GM21528 (cell line): ENCODE results near the gene NDUFV2.
A peak's percentile ranks its signal among the peaks of the same experiment; 100 is the strongest.

Experiments
- ATAC-seq: cut with Tn5 transposase; IDR thresholded peaks from one replicate; pipeline ENCODE4 v1.9.1; 2021; ENCODE audit warnings: mild to moderate bottlenecking, moderate library complexity; ENCODE audit not compliant: unreplicated experiment, low FRiP score

Gene NDUFV2

DNA sequence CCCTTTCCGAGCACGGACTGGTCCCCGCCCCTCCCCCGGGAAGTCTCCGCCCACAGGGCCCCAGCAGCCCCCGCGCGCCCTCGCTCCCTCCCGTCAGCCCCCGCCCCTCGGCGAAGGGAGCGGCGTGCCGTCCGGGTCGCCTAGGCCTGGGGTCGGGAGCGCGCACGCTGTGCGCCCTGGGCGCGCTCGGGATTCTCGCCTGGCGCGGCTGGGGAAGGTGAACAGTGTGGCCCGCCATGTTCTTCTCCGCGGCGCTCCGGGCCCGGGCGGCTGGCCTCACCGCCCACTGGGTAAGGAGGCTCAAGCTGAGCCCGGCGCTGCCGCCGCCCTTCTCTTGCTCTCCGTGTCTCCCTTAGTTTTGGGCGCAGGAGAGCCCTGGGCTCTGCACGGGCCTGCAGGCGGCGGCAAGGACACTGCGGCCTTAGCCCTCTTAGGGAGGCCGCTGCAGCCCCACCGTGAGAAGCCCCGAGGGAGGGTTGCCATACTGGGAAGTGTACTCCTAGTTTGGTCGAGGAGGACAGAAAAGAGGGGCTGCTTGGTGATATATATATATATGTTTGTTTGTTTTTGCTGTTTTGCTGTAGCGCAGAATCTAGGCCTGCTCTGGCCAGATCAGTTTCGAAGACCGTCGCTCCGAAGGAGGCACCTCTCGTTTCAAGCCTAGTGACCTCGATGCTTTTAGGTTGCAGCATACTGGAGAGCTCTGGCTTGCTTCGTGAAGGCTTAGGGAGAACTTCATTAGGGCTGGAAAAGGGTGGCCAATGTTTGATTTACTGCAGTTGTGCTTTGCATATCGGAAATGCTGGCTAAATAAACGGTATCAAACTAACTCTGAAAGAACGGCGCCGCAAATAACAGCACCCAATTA lies at the start of gene NDUFV2:
Gene NDUFV2 (plus strand): TSS at position 192 of the 868 bp plus-strand sequence. CDS start 45 bp downstream, at position 237.
- peak; percentile 86 for ATAC-seq

DNA sequence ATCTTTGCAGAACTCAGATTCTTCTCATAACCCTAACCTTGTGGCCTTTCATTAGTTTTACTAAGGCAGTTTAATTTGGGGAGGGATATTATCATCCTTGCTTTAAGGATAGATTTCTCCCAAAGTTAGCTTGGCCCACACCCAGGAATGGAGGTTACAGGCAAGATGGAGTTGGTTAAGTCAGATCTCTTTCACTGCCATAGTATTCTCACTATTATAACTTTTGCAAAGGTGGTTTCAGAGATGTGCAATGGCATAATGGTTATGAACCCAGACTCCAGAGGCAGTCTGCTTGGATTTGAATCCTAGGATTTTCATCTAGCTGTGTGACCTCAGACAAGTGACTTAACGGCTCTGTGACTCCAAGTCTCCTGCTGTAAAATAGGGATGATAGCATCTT lies 48.7 kb upstream of the NDUFV2 start:
- no peak for ATAC-seq

DNA sequence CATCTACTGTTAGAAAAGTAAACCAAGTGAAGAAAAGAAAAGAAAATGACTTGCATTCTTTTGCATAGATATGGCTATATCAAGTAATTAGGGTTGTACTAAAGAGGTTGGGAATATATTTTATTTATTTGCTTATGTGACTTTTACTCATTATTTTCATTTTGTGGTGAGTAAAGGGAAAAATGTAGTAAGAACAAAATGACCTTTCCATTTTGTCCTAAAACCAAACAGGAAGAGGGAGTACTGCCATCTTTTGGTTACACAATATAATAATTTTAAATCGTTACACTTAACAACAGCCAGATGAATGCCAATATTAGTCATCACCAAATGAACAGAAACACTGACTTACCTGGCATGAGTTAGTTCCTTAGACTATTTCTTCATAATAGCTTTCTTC lies 47.3 kb upstream of the NDUFV2 start:
- no peak for ATAC-seq

- ATAC-seq: no peak
Observed at GRCh38 chr18:9055626-9056025, 46.9 kb upstream of the NDUFV2 start.

DNA sequence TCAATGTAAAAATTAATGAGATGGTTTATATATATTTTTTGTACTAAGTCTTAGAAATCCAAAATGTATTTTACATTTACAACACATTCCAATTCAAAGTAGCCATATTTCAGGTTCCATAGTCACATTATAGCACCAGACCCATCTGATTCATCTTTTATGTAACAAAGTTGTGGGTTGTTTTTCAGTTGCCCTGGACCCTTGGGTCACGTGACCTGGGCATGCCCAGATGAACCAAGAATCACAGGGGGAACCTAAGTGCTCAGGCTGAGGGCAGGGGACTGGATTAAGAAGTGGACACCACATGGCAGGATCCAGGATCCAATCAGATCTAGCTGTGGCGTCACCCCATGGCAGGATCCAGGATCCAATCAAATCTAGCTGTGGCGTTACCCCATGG lies 44.9 kb upstream of the NDUFV2 start:
- no peak for ATAC-seq

DNA sequence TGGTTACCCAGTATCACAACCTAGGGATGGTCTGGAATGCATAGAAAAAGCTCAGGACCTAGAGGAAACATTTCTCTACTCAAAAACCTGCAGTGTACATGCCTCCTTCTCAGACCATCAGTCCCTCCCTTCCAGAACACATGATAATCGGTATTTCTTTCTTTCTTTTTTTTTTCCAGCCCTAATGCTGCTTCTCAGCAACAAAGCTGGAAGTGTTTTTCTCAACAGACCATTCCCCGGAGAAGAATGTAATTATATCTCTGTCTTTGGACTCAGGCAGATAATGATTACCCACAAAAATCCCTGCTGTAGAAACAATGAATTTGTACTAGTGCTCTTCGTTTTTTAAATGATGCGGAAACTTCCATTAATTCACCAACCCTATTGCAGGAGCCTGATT lies 44.1 kb upstream of the NDUFV2 start:
- ATAC-seq: no peak

- no peak for ATAC-seq
Observed at GRCh38 chr18:9062418-9062751, 40.1 kb upstream of the NDUFV2 start.

DNA sequence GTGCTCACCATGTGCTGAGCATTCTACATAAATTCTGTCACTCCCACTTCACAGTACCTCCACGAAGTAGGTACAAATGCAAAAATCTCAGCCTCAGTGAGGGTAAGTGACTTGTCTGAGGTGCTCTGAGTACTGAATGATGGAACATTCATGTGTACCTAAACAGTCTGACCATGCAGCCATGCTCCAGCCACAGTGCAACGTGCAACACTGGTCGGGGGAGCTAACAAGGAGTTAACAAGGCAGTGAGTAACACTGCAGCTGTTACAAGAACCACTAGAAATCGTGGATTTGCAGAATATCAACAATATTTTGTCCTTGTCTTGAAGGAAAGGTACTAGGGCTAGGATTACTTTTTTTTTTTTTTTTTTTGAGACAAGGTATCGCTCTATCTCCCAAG lies 36.6 kb upstream of the NDUFV2 start:
- no peak for ATAC-seq

DNA sequence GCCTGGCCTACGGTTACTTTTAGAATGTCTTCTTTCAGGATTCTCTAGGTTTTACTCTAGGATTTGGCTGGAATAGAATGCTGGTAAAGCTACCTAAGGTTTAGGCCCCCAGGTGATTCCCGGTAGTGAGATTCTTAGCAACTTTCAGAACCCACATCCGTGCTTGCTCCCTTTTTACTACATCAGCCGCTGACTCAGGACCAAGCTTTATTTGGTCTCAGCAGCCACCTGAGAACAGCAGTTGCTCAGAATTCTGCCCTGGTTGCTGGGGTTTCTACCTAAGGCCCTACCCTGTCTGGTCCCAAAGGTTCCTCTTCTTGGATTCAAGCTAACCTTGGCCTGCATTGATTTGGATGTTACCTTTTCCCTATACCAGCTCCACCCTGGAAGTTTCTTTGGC lies 36.1 kb upstream of the NDUFV2 start:
- peak; percentile 28 for ATAC-seq

DNA sequence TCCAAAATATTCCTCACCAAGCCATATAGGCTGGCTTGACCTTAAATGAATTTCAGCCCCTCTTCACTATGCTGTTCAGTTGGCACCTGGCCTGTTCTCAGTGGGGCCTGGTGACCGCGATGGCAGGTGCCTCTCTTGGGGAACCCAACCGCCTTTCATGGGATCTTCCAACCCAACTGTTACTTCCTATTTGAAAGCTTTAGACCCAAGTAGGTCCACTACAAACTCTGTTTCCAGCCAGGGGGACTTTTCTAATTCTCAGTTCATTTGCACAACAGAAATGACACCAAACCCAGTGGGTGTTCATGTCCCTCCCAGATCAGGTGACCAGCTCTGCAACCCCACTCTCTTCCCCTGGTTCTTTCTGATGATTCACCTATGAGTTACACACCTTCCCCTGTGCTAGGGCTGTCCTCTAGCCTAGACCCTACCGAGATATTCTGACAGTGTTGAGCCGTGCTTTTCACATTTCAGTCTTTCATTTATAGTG lies 35.6 kb upstream of the NDUFV2 start:
- ATAC-seq: peak; percentile 70

DNA sequence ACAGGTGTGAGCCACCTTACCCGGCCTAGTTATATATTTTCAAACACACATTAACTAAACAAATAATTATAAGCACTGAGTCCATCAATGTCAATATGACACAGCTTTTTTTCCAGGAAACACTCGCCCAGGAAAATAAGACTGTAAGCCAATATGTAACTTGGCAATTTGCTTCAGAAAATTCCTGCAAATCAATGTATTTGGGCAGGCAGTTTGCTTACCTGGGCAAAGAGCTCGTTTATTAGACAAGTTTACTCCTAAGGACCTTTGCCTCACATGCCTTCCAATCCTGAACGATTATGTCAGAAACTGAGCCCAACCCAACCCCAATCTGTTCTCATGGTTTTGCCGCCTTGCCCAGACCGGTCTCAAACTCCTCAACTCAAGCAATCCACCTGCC lies 34.7 kb upstream of the NDUFV2 start:
- ATAC-seq: no peak

- no peak for ATAC-seq
Observed at GRCh38 chr18:9068346-9068745, 34.2 kb upstream of the NDUFV2 start.

DNA sequence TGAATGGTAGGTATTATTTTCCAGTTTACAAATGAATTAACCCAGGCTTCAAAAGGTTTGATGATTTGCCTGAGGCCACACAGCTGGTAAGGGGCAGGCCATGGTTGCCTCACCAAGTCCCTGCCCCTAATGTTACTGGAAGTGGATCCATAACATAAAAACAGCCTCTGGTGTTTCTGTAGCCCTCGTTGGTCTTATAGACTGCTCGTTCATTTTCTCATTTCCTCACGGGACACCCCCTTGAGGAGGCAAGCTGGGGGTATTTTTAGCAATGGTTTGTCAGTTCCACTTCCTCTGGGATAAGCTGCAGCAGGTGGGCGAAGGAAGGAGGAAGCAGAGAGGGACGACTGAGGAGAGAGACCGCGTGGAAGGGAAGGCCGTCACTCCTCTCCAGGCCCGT lies 32.9 kb upstream of the NDUFV2 start:
- ATAC-seq: no peak

DNA sequence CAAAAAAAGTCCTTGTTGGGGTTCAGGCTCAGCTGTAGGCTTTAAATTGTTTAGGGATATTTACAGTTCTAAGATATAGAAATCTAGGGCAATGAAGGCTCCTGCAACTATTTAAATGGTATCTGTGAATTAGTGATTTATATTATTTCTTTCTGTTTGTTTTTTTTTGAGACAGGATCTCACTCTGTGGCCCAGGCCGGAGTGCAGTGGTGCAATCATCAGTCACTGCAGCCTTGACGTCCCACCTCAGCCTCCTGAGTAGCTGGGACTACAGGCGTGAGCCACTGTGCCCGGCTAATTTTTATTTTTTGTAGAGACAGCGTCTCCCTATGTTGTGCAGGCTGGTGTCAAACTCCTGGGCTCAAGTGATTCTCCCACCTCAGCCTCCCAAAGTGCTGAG lies 32.3 kb upstream of the NDUFV2 start:
- ATAC-seq: no peak

DNA sequence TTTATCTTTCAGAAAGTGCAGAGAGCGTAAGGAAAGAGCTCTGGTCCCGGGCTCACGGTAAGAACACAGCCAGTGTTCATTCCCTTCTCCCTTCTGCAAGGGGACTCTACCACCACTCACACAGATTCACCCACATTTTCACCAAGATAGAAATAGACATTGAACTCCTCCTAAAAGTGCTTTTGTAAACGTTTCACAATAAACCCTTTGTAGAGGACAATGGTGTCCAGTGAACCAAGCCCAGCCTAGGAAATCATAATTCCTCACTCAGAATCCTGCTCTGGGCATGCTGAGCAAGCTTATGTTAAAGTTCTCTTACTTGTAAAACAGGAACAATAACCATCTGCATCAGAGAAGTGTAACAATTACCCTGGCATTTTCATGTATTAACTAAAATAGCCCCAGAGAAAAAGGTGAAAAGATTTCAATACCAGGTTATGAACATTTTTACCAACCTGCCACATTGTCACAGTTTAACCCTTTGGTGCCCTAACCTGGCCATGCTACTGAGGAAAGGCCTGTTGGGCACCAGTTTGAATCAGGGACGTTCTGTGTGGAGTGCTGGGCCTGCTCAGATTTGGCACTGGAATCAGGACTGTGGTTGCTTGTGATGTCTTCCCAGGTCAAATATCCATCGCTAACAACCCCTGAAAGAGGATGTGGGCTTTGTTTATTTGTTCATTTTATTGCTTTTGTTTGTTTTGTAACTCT lies 22.5 kb upstream of the NDUFV2 start:
- ATAC-seq: no peak

GRCh38 chr18:9081940-9082339 lies 20.6 kb upstream of the NDUFV2 start:
- no peak for ATAC-seq

- peak; percentile 90 for ATAC-seq
Observed at GRCh38 chr18:9082711-9083510, 19.6 kb upstream of the NDUFV2 start.

GRCh38 chr18:9086015-9086414 lies 16.5 kb upstream of the NDUFV2 start:
- ATAC-seq: no peak

- no peak for ATAC-seq
Observed at GRCh38 chr18:9086624-9087023, 15.9 kb upstream of the NDUFV2 start.

GRCh38 chr18:9087144-9087543 lies 15.4 kb upstream of the NDUFV2 start:
- no peak for ATAC-seq

DNA sequence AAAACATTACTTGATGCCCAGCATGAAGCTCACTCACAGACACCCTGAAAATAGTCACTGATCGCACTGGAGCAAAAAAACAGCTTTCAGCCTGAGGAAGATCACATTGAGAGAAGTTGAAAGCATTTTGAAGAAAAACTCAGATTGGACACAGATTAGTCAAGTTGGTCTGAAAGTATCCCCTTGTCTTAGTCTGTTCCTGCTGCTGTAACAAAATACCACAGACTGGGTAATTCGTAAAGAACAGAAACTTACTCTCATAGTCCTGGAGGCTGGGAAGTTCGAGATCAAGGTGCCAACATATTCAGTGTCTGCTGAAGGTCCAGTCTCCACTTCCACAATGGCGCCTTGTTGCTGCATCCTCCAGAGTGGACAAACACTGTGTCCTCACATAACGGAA lies 14.2 kb upstream of the NDUFV2 start:
- ATAC-seq: no peak
